ENCODE data around the gene SLC25A21.
A peak's percentile ranks its signal among the peaks of the same experiment; 100 is the strongest.
"Not testable (repeated sequence)": the region's sequence is repeated elsewhere in the genome, so short reads cannot be mapped to it uniquely, and the experiment has no call there.

SLC25A21 gene

GRCh38 chr14:37083599-37083998, 88.8 kb downstream of the SLC25A21 start:
- no peak for DNase-seq

DNA sequence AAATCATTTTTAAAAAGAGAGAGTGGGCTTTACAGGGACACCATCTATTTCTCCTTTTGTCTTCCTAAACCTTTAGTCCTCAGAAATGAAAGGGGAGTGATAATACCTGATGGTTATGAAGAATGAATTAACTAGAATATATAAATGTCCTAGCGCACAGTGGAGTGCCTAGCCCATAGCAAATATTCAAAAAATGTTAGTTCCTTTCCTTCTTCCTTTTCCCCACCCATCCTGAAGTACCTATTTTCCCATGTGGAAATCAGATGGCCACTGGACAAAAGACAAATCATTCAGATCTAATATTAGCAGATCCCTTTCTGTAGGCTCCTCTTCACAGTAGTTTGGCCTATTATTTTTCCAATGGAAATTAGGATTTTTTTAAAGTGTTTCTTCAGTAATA, 90.0 kb downstream of the SLC25A21 start:
- no peak for DNase-seq

DNA sequence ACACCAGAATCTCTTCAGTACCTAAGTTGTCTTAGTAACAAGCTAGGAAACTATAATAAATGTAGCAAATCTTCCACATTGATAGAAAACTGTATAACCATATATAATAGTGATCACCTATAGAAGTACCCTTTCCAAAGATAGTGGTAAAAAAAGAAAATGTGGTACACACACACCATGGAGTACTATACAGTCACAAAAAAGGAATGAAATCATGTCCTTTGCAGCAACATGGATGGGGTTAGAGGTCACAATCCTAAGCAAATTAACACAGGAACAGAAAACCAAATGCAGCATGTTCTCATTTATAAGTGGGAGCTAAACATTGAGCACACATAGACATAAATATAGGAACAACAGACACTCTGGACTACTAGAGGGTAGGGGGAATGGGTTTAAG, 90.5 kb downstream of the SLC25A21 start:
- no peak for DNase-seq

DNA sequence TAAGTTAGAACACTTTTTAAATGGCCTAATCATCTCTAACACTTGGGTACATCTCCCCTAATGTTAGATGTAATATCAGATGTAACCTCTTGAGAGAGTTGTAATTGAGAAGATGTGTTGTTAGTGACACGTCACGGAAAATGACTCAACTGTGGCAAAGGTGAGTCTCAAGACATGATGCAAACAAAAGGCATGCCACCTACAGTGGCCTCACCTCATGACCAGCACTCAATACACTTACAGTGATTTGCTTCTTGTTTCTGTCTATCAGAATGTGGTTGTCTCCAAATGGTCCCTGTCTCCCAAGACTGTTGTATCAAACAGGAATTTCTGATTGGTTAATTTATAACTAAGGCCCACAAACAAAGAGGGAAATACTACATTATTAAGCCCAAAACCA, 91.2 kb downstream of the SLC25A21 start:
- DNase-seq, result no peak

DNA sequence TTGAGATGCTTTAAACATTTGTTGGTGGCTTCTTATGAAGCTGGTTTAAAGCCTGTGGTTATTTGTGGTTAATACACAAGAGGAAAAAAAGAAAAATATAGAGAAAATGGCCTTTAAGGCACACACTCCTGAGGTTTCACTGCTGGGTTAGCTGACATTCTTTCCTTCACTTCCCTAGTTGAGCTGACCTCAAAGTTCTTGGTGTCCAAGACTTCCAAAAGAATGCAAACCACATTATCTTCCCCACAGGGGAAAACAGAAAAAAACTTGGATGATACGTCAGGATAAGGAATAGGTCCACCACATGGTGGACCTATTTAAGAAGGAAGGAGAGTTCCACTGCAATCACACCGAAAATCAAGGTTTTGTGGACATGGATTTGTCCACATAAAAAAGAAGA, 94.3 kb downstream of the SLC25A21 start:
- no peak for DNase-seq

DNA sequence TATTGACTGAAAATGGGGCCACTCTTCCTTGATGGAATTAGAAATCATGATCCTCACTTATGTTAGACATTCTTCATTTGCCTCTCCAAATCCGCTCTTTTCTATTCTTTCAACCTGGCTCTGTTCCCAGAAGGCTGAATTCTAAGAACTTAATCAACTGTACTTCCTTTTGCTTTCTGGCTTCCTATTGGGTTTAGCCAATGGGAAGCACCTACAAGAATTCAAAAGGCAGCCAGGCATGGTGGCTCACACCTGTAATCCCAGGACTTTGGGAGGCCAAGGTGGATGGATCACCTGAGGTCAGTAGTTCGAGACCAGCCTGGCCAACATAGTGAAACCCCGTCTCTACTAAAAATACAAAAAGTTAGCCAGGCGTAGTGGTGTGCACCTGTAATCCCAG, 98.1 kb downstream of the SLC25A21 start:
- not testable (repeated sequence) for DNase-seq

GRCh38 chr14:37063467-37064240, 108.8 kb downstream of the SLC25A21 start:
- DNase-seq, result no peak

GRCh38 chr14:37062191-37062803, 110.1 kb downstream of the SLC25A21 start:
- DNase-seq, result no peak

DNA sequence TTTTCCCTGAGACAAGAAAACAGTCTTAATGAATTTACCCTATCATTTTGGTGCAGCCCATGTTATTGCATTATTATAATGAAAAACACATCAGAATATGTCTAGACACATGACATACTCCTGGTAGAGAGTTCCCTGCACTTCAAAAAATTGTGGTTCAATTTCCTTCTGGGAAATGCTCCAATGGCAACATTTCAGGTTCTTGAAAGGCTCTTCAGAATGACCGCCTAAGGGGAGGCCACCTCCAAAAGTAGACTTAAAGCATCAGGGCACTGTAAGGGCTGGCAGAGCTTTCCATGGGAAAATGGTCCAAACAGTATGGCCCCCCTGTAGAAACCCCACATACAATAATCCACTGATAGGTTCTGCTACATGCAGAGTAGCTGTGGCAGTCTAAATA, 110.7 kb downstream of the SLC25A21 start:
- peak; percentile 13 to 72 for DNase-seq

DNA sequence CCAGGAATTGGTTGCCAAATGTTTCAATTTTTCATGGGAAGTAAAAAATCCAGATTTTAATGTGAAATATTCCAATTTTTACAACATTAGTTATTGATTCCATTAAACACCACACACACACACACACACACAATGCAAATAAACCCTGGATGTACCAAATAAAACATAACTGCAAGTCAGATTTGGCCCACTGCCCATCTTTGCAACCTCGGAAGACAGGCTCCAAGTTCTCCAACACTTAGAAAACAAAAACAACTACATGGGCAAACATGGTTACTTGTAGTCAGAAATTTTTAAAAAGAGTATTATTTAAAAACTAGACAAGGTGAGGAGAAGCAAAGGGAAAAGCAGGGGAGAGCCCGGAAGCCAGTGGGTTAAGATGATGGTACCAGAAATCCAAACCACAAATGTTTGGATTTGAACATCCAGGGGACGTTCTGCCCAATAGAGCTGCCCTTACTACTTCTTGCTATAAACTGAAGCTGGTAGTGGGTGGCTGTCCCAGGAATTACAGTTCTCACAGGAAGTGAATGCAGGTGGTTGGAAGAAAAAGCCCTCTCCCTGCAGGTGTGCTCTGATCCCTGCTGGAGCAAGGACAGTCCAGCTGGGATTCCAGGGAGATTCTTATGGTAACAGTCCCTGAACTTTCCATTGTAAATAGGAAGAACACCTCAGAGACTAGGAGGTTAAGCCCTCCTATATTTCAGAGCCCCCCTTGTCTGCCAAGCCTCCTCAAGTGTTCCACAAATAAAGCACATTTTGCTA, 111.7 kb downstream of the SLC25A21 start:
- DNase-seq, result no peak

GRCh38 chr14:37057776-37058175, 114.6 kb downstream of the SLC25A21 start:
- no peak for DNase-seq

- no peak for DNase-seq
These were observed 115.9 kb downstream of the SLC25A21 start for GRCh38 chr14:37056473-37056872.

GRCh38 chr14:37054869-37055268, 117.5 kb downstream of the SLC25A21 start:
- DNase-seq, result no peak

GRCh38 chr14:37054144-37054543, 118.3 kb downstream of the SLC25A21 start:
- no peak for DNase-seq

GRCh38 chr14:37051680-37052079, 120.7 kb downstream of the SLC25A21 start:
- DNase-seq, result no peak

DNA sequence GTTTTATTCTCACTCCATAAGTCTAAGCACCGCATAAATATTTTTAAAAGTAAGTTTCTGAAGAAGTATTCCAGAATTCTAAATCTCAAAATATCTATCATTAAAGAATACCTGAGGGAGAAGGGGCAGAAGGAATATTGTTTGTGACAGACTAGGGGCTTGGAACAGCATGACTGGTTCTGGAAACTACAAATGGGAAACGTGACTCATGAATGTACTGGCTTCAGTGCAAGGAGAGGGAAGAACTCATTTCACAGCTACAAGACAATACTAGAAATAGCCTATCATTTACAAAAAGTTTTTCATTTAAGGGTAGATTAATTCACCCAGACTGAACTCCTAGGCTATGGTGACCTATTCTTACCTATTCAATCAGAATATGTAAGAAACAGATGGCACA, 121.3 kb downstream of the SLC25A21 start:
- no peak for DNase-seq

GRCh38 chr14:37048666-37049071, 123.7 kb downstream of the SLC25A21 start:
- DNase-seq, result no peak

- no peak for DNase-seq
These were observed 124.4 kb downstream of the SLC25A21 start for GRCh38 chr14:37047996-37048395.

DNA sequence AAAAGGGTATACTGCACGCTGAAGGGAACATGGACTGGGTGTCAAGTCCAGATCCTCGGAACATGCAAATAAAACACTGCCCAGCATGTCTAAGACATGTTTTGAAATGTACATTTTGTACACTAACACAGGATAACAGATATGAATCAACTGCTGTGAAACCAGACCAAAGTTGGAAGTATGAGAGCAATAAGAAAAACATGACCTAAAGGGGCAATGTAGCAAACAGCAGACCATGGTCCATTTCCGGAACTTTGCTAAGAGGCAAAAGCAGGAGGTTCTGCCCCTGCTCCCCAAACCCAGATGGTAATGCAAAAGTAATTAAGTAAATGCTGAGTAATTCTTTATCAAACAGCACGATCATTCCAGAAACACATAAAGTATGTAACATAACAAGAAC, 125.2 kb downstream of the SLC25A21 start:
- DNase-seq, result no peak

DNA sequence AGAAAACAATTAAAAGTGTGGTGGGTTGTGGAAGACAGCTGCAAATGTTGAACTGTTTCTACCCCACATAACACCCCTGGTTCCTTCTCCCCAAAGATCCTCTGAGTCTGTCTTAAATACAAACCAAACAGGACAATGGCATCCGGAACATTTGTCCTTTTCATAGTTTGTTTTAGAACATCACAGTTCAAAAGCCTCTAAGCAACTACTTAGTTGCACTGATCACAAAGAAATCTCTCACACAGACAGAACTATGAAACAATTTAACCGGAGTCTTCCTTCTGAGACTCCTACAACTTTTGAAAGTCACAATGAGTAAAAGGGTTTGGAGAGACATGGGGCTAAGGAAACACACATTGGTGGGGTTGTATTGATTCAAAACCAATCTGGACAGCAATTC, 125.6 kb downstream of the SLC25A21 start:
- DNase-seq, result no peak

GRCh38 chr14:37045340-37046061, 126.9 kb downstream of the SLC25A21 start:
- DNase-seq, result no peak

DNA sequence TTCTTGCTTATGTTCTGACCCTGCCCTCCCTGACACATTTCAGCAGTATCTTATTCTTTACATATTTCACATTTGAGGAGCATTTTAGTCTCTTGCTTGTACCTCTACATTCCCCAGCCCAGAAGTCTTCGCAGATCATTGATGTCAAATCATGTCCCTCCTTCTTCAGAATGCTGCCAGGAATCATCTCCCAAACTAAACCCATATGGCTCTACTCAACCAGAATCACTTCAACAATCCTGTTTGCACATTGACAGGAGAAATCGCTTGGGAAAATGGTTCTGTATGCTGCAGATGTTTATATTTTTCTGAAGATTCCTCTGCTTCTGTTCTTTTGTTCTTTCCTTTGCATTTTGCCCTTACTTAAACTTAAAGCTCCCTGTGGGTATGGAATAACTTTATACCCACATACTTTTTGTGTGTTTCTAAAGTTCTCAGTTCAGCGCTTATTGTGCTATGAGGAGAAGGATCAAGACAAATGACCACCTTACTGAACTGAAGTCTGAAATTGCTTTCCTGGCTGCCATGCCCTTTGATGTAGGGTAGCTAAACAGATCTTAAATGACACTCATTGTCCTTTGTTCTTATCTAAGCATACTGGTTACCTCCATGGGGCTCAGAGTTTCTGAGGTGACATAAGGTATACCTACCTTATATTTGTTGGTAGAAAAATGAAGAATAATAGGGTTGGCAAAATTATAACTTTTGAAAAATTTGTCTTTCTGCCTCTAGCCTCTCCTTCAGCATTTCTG, 134.6 kb downstream of the SLC25A21 start:
- DNase-seq, result no peak
